ENCODE data around the gene MAPK8. TPM values are rescaled to one million over a fixed set of nuclear protein-coding genes. Genes with fewer than 3 reads are reported as not detected.
A peak's percentile ranks its signal among the peaks of the same experiment; 100 is the strongest.

Gene MAPK8
- total and polyA plus RNA-seq, 4 donors = 9.1 to 142 (median 24.2) TPM

GRCh38 chr10:48266528-48266927 is 39.9 kb upstream of the MAPK8 start:
- H3K4me3 ChIP-seq = no peak overlapping the region
- DNase-seq (no peak), ATAC-seq (ENCODE audit: insufficient read depth, low FRiP score) (no peak)
- no peak overlapping the region for H3K9ac ChIP-seq (ENCODE audit: insufficient read depth in 1 of 2, low read length in 2 of 2)
- no peak overlapping the region for H3K27ac ChIP-seq (ENCODE audit: low read depth in 1 of 2, low read length in 1 of 2)
- peaks cover 0 to 2% (median 0%) of the 10 kb centered on the region in 4 donors for H3K9me3 ChIP-seq (ENCODE audit: control insufficient read depth in 4 of 4, insufficient read depth in 3 of 4, low read length in 3 of 4)
- TF ChIP-seq, protein P1, sequence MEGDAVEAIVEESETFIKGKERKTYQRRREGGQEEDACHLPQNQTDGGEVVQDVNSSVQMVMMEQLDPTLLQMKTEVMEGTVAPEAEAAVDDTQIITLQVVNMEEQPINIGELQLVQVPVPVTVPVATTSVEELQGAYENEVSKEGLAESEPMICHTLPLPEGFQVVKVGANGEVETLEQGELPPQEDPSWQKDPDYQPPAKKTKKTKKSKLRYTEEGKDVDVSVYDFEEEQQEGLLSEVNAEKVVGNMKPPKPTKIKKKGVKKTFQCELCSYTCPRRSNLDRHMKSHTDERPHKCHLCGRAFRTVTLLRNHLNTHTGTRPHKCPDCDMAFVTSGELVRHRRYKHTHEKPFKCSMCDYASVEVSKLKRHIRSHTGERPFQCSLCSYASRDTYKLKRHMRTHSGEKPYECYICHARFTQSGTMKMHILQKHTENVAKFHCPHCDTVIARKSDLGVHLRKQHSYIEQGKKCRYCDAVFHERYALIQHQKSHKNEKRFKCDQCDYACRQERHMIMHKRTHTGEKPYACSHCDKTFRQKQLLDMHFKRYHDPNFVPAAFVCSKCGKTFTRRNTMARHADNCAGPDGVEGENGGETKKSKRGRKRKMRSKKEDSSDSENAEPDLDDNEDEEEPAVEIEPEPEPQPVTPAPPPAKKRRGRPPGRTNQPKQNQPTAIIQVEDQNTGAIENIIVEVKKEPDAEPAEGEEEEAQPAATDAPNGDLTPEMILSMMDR (IDR thresholded peaks at IDR 0.05; ENCODE audit: control extremely low read depth, extremely low read depth) = no peak
- WGBS, 2 donors = 74 to 85% methylated on average over 4 of the region's 4 CpGs
- H3K36me3 ChIP-seq (ENCODE audit: control insufficient read depth in 4 of 4, insufficient read depth in 4 of 4, low read length in 4 of 4) = no peaks in the 10 kb centered on the region
- H3K27me3 ChIP-seq (ENCODE audit: control insufficient read depth in 3 of 3, insufficient read depth in 3 of 3, low read length in 2 of 3) = no peaks in the 10 kb centered on the region
- no peaks in the 10 kb centered on the region for H3K4me1 ChIP-seq (ENCODE audit: control insufficient read depth in 5 of 5, insufficient read depth in 5 of 5, low read length in 5 of 5)

- Histone ChIP-seq H3K27me3 (ENCODE audit: control insufficient read depth in 3 of 3, insufficient read depth in 3 of 3, low read length in 2 of 3) (no peaks in the 10 kb centered on the region), H3K9ac (ENCODE audit: insufficient read depth in 1 of 2, low read length in 2 of 2) (no peak overlapping the region), H3K4me1 (ENCODE audit: control insufficient read depth in 5 of 5, insufficient read depth in 5 of 5, low read length in 5 of 5) (no peaks in the 10 kb centered on the region), H3K9me3 (ENCODE audit: control insufficient read depth in 4 of 4, insufficient read depth in 3 of 4, low read length in 3 of 4) (peaks cover 0 to 2% (median 0%) of the 10 kb centered on the region in 4 donors), H3K36me3 (ENCODE audit: control insufficient read depth in 4 of 4, insufficient read depth in 4 of 4, low read length in 4 of 4) (no peaks in the 10 kb centered on the region), H3K27ac (ENCODE audit: low read depth in 1 of 2, low read length in 1 of 2) (no peak overlapping the region), H3K4me3 (no peak overlapping the region)
- ATAC-seq (ENCODE audit: insufficient read depth, low FRiP score) (no peak), DNase-seq (peak in 2 of 3 donors; percentile 24 to 29)
- WGBS, 2 donors = 39 to 57% methylated on average over 5 of the region's 5 CpGs
- TF ChIP-seq, protein P1 (IDR thresholded peaks at IDR 0.05; ENCODE audit: control extremely low read depth, extremely low read depth) = no peak
These were observed 35.3 kb upstream of the MAPK8 start for GRCh38 chr10:48271047-48271730.

GRCh38 chr10:48272682-48273081 is 33.8 kb upstream of the MAPK8 start:
- Histone ChIP-seq H3K4me1 (ENCODE audit: control insufficient read depth in 5 of 5, insufficient read depth in 5 of 5, low read length in 5 of 5) (no peaks in the 10 kb centered on the region), H3K27me3 (ENCODE audit: control insufficient read depth in 3 of 3, insufficient read depth in 3 of 3, low read length in 2 of 3) (no peaks in the 10 kb centered on the region), H3K4me3 (no peak overlapping the region), H3K36me3 (ENCODE audit: control insufficient read depth in 4 of 4, insufficient read depth in 4 of 4, low read length in 4 of 4) (no peaks in the 10 kb centered on the region), H3K27ac (ENCODE audit: low read depth in 1 of 2, low read length in 1 of 2) (no peak overlapping the region), H3K9me3 (ENCODE audit: control insufficient read depth in 4 of 4, insufficient read depth in 3 of 4, low read length in 3 of 4) (peaks cover 0 to 2% (median 0%) of the 10 kb centered on the region in 4 donors), H3K9ac (ENCODE audit: insufficient read depth in 1 of 2, low read length in 2 of 2) (no peak overlapping the region)
- DNase-seq = no peak
- ATAC-seq (ENCODE audit: insufficient read depth, low FRiP score) = no peak
- 96 to 99% methylated on average over 2 of the region's 2 CpGs for WGBS, 2 donors
- TF ChIP-seq, protein P1 (IDR thresholded peaks at IDR 0.05; ENCODE audit: control extremely low read depth, extremely low read depth) = no peak
